GM12892 (cell line): Measurements from ENCODE around the gene FLII.

Experiments used
- POLR2AphosphoS5 ChIP-seq: IDR thresholded peaks from 2 replicates; pipeline ENCODE4 v1.6.1; 2011; ENCODE audit warnings: low read depth, low read length, control low read depth
- TAF1 ChIP-seq: IDR thresholded peaks from 2 replicates; pipeline ENCODE4 v1.6.1; 2011; ENCODE audit warnings: low read depth, mild to moderate bottlenecking, control low read depth, low read length, borderline replicate concordance

DNA sequence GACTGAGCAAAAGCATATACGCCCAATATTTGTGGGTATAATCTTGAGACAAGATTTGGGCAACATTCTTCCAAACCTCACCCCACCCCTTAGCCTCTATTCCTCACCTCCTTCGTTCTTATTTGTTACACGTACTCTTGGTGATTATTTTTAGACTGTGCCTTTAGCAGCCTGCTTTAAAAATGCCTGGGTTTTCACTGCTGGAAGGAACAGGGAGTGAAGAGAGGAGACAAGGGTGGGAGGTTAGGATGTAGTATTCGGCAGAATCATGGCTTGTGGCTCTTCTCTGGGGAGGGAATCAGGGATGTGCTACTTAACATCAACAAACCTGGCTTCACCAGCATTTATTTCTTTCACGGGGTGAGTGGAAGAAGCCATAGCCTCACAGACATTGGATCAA lies 63.3 kb downstream of the FLII start:
- no peak for TF ChIP-seq TAF1
- no peak for TF ChIP-seq POLR2AphosphoS5
